Glomerular visceral epithelial cell (primary cell): ENCODE results near the gene AFDN.
A peak's percentile ranks its signal among the peaks of the same experiment; 100 is the strongest.

Experiments
- DNase-seq: peaks from one replicate; pipeline ENCODE4 v3.0.0-alpha.2; 2016; ENCODE audit errors: extremely low spot score

The AFDN gene

GRCh38 chr6:167979436-167980139, 152.9 kb downstream of the AFDN start:
- DNase-seq, result no peak

GRCh38 chr6:167980911-167981580, 154.3 kb downstream of the AFDN start:
- DNase-seq, result no peak

- no peak for DNase-seq
Measured at GRCh38 chr6:167981916-167982462, 155.3 kb downstream of the AFDN start.

GRCh38 chr6:167984144-167984719, 157.5 kb downstream of the AFDN start:
- DNase-seq, result no peak

GRCh38 chr6:167984876-167985604, 158.3 kb downstream of the AFDN start:
- DNase-seq, result no peak

- no peak for DNase-seq
Measured at GRCh38 chr6:167985911-167986595, 159.3 kb downstream of the AFDN start.

- DNase-seq, result no peak
Measured at GRCh38 chr6:167987396-167988153, 160.9 kb downstream of the AFDN start.

GRCh38 chr6:167988154-167988495, 161.4 kb downstream of the AFDN start:
- DNase-seq, result no peak

- DNase-seq, result no peak
Measured at GRCh38 chr6:167988945-167989841, 162.5 kb downstream of the AFDN start.

GRCh38 chr6:167990016-167990945, 163.6 kb downstream of the AFDN start:
- DNase-seq, result no peak

- no peak for DNase-seq
Measured at GRCh38 chr6:167993169-167993568, 166.5 kb downstream of the AFDN start.

GRCh38 chr6:167993831-167994230, 167.1 kb downstream of the AFDN start:
- no peak for DNase-seq

- no peak for DNase-seq
Measured at GRCh38 chr6:167995302-167995701, 168.6 kb downstream of the AFDN start.

GRCh38 chr6:167995731-167996151, 169.0 kb downstream of the AFDN start:
- no peak for DNase-seq

- DNase-seq, result no peak
Measured at GRCh38 chr6:167996424-167997199, 169.9 kb downstream of the AFDN start.

- DNase-seq, result no peak
Measured at GRCh38 chr6:167997642-167998041, 170.9 kb downstream of the AFDN start, which contains the start of gene KIF25. Gene KIF25 (plus strand): TSS chr6:167997671. CDS start chr6:168029586, 31,915 bp downstream.

GRCh38 chr6:167998215-167998614, 171.5 kb downstream of the AFDN start:
- DNase-seq, result peak; percentile 22
